Right forelimb (tissue), 1 donor: ENCODE results near the gene BACH2.

Experiments used
- DNase-seq: peaks from one replicate; pipeline ENCODE4 v3.0.0-alpha.2; 2018

BACH2 gene

DNA sequence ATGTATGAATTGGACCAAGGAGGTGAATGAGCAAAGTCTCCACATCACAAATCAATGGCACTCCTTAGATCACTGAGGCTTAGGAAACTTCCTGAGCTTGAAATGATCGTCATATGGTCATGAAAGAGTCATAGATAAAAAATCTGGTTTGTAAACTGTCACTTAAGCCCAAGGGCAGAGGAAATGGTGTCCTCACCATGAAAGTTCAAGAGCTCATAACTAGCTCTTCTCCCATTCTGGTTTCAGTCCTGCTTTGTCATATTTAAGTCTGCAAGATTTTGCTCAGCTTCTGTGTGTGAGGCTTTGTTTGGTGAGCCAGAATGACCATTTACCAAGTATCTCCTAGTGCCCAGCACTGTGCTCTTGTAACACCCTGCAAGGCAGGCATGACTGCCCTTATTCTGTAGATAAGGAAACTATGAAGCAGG lies 341.9 kb downstream of the BACH2 start:
- no peak for DNase-seq

- DNase-seq: no peak
These were observed 344.0 kb downstream of the BACH2 start for GRCh38 chr6:89952686-89953085.

- DNase-seq: no peak
These were observed 344.5 kb downstream of the BACH2 start for GRCh38 chr6:89952105-89952671.

- DNase-seq: no peak
These were observed 345.0 kb downstream of the BACH2 start for GRCh38 chr6:89951574-89952104.

DNA sequence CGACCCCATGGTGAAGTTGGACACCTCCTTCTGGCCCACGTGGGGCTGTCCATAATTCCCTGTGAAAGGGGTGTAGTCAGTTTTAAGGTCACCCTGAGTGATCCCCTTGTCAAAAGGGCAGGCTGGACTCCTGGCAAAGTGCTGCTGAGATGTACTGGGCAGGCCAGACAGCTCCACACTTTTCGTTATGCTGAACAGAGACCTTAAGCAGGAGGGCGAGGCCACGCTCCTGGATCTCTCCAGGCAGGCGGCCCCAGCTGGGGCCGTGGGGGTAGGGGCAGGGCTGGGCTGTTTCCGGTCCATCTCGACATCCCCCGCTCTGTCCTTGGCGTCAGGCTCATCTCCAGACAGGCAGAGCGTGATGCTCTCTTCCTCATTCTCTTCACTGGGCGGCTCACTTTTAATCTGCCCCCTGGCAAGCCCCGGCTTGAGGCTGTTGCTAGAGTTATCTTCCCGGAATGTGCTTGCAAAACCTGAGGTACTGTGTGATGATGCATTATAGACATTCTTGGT lies 345.7 kb downstream of the BACH2 start:
- no peak for DNase-seq

DNA sequence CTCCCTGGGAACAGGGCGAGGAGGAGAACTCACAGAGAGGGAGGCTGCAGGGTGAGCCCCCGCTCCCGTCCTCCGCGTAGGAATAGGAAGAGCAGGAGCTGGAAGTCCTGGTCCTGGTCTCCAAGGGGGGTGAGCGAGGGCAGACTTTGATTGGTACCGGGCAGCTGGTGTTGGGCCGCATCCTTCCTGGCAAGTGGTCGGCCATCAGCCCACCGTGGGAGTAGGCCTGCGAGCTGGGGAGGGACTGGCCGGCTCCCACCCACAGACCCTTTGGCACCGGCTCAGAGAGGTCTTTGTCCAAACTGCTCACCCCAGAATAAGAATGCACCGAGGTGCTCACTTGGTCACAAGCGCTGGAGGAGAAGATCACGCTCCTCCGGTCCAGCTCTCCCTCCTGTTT lies 346.2 kb downstream of the BACH2 start:
- DNase-seq: no peak

- no peak for DNase-seq
These were observed 347.8 kb downstream of the BACH2 start for GRCh38 chr6:89948876-89949275.

DNA sequence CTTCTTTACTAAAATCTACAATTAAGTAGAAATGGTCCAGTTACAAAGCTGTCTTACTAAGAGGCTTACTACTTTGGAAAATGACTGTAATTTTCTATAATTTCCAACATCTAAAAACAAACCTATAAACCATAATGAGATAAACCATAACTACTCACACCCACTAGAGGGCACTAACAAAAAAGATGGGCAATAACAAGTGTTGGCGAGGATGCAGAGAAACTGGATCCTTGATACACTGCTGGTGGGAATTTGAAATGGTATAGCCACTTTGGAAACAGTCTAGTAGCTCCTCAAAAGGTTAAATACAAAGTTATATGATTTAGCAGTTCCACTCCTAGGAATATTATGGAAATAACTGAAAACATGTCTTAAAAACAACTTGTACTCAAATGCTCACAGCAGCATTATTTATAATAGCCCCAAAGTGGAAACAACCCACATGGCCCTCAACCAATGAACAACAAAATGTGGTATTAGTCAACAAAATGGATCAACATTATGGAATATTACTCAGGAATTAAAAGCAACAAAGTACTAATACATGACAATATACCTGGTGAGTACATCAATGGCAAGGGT lies 351.7 kb downstream of the BACH2 start:
- DNase-seq: no peak

DNA sequence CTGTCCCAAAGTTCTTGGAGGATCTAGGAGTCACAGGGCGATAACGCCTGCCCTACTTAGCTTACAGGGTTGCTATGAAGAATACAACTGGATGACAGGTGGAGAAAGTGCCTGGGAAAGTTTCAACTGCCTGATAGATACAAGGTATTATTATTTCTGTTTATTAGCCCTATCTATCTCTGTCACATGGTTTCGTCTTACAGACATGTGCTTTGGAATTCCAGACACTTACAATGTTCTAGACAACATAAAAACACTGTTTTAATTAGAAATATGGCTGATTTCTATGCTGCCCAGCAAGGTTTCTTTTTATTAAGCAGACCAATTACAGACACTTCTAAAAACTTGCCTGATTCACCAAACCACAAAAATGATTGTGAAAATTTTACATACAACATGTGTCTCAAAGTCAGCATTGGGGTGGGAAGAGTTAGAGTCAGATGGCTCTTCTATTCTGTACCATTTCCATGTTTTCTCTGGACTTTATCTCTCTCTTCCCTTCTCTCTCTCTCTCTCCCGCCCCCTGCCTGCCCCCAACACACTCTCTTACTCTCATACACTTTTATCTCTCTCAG lies 352.4 kb downstream of the BACH2 start:
- no peak for DNase-seq

DNA sequence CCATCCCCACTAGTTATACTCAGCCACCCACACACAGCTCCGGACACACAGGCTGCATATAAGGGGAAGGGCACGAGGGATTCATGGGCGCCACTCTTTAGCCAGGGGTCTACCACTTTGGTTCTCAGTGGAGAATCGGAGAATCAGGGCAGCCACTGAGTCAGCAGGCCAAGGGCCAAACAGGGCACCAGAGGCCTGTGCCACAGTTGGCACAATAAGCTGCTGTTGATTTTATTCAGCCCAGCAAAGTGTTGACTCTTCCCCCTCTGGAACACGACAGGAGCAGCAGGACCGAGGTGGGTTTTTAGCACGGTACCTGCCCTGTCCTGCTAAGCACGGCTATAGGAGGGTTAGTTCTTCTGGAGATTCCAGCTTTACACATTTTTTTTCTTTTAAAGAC lies 354.0 kb downstream of the BACH2 start:
- DNase-seq: no peak

GRCh38 chr6:89941763-89942497 lies 354.7 kb downstream of the BACH2 start:
- DNase-seq: no peak

DNA sequence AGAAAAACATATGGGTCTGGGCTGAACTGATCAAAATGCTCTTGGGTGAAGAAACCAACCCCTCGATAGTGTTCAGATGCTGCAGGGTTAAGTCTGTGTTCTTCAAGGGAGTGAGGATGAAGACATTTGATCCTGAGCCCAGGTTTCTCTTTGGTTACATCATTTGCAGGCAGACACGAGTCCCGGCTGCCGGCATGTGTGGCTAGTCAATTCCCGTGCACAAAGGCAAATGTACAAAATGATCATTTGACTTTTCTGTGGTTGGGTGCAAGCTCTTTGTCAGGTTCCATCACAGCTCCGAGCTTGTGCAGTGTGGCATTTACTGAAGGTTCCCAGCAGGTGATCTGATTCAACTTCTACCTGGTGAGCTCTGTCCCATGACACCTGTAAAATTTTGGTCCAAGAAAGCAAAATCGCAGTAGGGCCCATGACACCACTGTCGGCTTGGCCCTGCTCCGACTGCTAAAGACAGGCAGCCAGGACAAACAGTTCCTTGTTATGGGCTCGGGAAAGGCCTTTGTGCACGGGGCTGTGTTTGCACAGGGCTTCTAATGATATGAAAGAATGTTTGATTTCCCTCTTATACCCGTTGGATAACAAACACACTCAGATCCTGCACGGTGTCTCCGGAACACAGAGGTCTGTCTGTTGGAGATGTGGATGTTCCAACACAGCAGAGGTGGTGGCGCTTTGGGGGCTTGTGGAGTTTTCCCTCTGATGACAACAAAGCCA lies 355.4 kb downstream of the BACH2 start:
- no peak for DNase-seq

DNA sequence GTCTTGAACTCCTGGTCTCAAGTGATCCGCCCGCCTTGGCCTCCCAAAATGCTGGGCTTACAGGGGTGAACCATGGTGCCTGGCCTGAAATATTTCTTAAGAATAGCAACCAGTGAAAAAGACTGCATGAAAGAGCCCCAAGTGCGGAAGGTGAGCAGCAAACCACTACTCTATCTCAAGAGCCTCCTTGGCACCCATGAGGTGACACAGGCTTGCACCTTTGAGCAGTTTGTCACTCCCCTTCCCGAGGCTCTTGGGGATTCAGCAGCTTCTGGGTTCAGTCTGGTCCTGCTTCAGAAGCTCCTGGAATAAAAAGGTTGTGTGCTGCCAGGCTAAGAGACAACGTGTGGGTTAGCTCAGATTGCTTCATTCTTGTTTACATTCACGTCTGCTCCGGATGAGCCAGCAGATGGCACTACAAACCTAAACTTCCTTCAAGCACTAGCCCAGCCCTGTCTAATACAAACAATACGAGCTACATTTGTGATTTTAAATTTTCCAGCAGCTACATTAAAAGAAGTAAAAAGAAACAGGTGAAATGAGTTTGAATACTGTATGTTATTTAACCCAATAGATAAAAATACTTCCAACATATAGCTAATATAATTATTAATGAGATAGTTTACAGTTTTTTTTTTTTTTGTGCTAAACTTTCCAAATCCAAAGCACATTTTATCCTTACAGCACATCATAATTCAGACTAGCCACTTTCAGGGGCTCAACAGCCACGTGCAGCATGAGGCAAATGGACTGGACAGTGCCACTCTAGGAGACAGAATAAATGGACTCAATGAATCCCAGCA lies 356.2 kb downstream of the BACH2 start:
- peak; percentile 76 for DNase-seq

DNA sequence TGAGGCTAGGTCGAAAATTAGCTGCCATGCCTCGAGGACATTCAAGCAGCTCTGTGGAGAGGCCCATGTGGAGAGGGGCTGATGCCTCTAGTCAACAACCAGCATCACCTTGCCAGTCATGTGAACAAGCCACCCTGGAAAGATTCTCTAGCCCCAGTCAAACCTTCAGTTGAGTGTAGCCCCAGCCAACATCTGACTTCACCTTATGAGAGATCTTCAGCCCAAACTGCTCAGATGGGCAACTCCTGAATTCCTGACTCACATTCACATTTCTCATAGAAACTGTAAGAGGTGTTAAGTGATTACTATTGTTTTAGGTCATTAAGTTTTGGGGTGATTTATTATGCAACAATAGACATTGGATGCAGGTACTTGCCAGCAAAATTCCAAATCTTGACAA lies 357.5 kb downstream of the BACH2 start:
- no peak for DNase-seq

- DNase-seq: no peak
These were observed 358.6 kb downstream of the BACH2 start for GRCh38 chr6:89938014-89938413.

DNA sequence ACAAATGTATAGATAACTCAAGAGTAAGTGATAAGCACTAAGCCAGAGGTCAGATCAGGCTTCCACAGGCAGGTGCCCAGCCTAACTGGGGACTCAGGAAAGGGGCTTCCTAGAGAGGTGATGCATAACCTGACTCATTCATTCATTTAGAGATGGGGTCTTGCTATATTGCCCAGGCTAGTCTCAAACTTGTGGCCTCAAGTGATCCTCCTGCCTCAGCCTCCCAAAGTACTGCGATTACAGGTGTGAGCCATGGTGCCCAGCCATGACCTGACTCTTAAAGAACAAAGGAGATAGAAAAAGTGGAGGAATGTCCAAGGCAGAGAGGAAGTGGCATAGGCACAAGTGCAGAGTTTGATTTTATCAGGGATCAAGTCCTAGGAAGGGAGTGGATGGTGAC lies 360.5 kb downstream of the BACH2 start:
- DNase-seq: no peak

DNA sequence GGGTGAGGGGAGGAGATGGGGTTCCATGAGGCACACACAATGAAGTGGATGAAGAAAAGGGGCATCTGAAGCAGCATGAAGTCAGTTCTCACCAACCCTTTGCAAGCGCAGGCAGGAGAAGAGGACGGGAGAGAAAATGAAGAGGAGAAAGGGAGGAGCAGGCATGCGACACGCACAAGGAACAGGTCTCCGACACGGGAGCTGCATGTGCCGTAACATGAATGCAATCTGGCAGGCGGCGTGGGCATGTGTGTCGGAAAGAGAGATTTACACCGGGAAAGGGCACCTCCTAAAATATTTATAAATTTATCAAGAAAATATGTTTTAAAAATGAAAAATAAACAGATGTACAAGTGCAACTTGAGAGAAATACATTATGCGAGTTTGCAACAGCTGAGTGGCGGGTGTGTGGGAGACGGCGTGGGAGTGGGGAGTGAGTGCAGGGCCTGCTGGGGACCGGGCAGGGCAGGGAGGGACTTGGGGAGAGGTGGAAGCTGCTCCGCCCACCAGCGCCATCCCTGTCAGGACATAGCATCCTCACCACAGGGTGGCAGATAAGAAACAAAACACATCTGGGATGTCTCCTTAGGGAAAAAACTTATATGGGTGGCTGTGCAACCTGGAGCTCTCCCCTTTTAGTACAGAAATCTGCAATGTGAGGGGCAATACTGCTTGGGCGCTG lies 361.8 kb downstream of the BACH2 start:
- no peak for DNase-seq

GRCh38 chr6:89932245-89932802 lies 364.3 kb downstream of the BACH2 start:
- no peak for DNase-seq

- no peak for DNase-seq
These were observed 365.9 kb downstream of the BACH2 start for GRCh38 chr6:89930789-89931188.

DNA sequence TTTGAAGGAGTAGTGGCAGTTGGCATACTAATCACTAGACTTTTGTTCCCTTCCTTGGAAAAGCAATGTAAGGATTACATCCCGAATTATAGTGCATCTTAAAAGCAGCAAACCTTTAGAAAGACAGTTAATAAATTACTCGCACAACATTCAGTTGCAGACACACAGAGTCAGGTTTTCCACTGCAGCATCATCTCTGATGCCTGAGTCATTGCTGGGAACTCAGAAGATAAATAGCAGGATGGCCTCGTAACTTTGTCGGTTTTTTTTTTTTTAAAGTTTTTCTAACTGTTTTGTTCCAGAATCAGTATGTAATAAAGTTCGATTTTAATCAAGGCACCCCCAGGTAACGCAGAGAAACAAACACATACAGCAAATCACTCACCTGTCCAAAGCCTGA lies 368.0 kb downstream of the BACH2 start:
- no peak for DNase-seq
